HepG2 (cell line): ENCODE results near the gene AQP9. TPM values are rescaled to one million over a fixed set of nuclear protein-coding genes. Genes with fewer than 3 reads are reported as not detected.
"Not testable (repeated sequence)": the region's sequence is repeated elsewhere in the genome, so short reads cannot be mapped to it uniquely, and the experiment has no call there.

Experiments
- ATAC-seq: fragments of 200-7000 bp; cut with Tn5 transposase; 3 replicates; pipeline ENCODE4 v1.9.1; 2020; ENCODE audit warnings: mild to moderate bottlenecking, moderate library complexity
- BruUV-seq: library from RNA; stranded (reverse); fragments of 400-500 nt; replicated peaks from 2 replicates; lab custom pipeline; 2021; lab: Mats Ljungman, UMichigan
- CTCF ChIA-PET: fragments of 300-600 bp; formaldehyde crosslinking; extraction: SDS; loops from one replicate; lab custom pipeline; 2021; ENCODE audit warnings: low total read pairs, inconsistent platforms, low intra/inter-chr PET ratio; lab: Yijun Ruan, JAX
- POLR2A ChIA-PET: fragments of 350-600 bp; sonication (Branson Sonifier 250); formaldehyde crosslinking; loops from one replicate; lab custom pipeline; 2020; ENCODE audit warnings: antibody characterized with exemption, inconsistent platforms; lab: Yijun Ruan, JAX
- DNase-seq: peaks from one replicate; pipeline ENCODE4 v3.0.0-alpha.2; 2015; ENCODE audit warnings: low spot score
- FAIRE-seq: peaks from 3 replicates; lab custom pipeline; 2011; peaks lifted over from hg19 to GRCh38; lab: Jason Lieb, UNC
- H2AFZ ChIP-seq: one replicate; pipeline ENCODE4 v1.6.1; 2011; ENCODE audit warnings: low read length, inconsistent platforms
- H3K27ac ChIP-seq: fragments of 300-600 bp; 3 replicates; pipeline ENCODE4 v1.8.0; 2011; ENCODE audit warnings: mixed run types, mild to moderate bottlenecking, mixed read lengths, low read length, inconsistent platforms; ENCODE audit not compliant: insufficient read depth; ENCODE audit errors: extremely low read length
- H3K27me3 ChIP-seq, 2 experiments: fragments of 200-600 bp in 1 of 2; 2 replicates in 1 of 2; 3 replicates in 1 of 2; pipeline versions ENCODE4 v1.6.0 to v1.8.0; 2011; ENCODE audit warnings: low read length in 2 of 2, mild to moderate bottlenecking in 2 of 2, moderate library complexity in 2 of 2, inconsistent platforms in 1 of 2; ENCODE audit not compliant: insufficient read depth in 2 of 2, control insufficient read depth in 1 of 2
- H3K36me3 ChIP-seq, 2 experiments: fragments of 200-600 bp in 1 of 2; replicated peaks in 1 of 2; 2 replicates in 1 of 2; 3 replicates in 1 of 2; pipeline versions ENCODE4 v1.5.1 to v1.8.0; 2011; ENCODE audit warnings: low read length in 2 of 2, inconsistent platforms in 1 of 2; ENCODE audit not compliant: insufficient read depth in 2 of 2, control insufficient read depth in 1 of 2
- H3K4me1 ChIP-seq: 2 replicates; pipeline ENCODE4 v1.5.1; 2012; ENCODE audit warnings: low read length, inconsistent platforms; ENCODE audit not compliant: insufficient read depth
- H3K4me2 ChIP-seq: 2 replicates; pipeline ENCODE4 v1.6.0; 2011; ENCODE audit warnings: low read depth, low read length, inconsistent platforms
- H3K4me3 ChIP-seq, 3 experiments: fragments of 200-600 bp in 1 of 3; sonication (generic), shearing (Covaris generic) in 1 of 3; replicated peaks in 1 of 3; 2 replicates each; pipeline ENCODE4 v1.5.1; 2011 to 2016; ENCODE audit warnings: low read length in 3 of 3, inconsistent platforms in 2 of 3, low read depth in 2 of 3, mild to moderate bottlenecking in 2 of 3, control low read depth in 1 of 3, mixed read lengths in 1 of 3; ENCODE audit not compliant: insufficient read depth in 1 of 3
- H3K79me2 ChIP-seq: one replicate; pipeline ENCODE4 v1.6.1; 2011; ENCODE audit warnings: low read length, inconsistent platforms; ENCODE audit not compliant: insufficient read depth
- H3K9ac ChIP-seq: 2 replicates; pipeline ENCODE4 v1.6.0; 2011; ENCODE audit warnings: mild to moderate bottlenecking, low read depth, low read length, inconsistent platforms; ENCODE audit not compliant: insufficient read depth
- H3K9me3 ChIP-seq: 2 replicates; pipeline ENCODE4 v1.5.1; 2012; ENCODE audit warnings: mild to moderate bottlenecking, low read length
- H4K20me1 ChIP-seq: 2 replicates; pipeline ENCODE4 v1.6.0; 2011; ENCODE audit warnings: inconsistent platforms, mild to moderate bottlenecking, low read length, moderate library complexity; ENCODE audit not compliant: insufficient read depth
- RAD51 ChIP-seq: fragments of 450-650 bp; IDR thresholded peaks from 2 replicates; pipeline ENCODE4 v1.6.1; 2016; ENCODE audit warnings: borderline replicate concordance
- WGBS: methylation state at CpG from one replicate; pipeline ENCODE4 v1.1.6; 2017; ENCODE audit warnings: low lambda C conversion rate; 5-methylcytosine and 5-hydroxymethylcytosine counted together
- in situ Hi-C: cut with HindIII; loops from 2 replicates; pipeline ENCODE4 v1.10.0; 2017; ENCODE audit warnings: low pct_unique_long_range_greater_than_20kb; ENCODE audit not compliant: extremely low pct_ligation_motif_present
- intact Hi-C: fragments of 100-400 bp; cut with micrococcal nuclease; formaldehyde crosslinking; loops from one replicate; pipeline ENCODE4 v1.10.0; 2022; ENCODE audit not compliant: unreplicated experiment
- polyA plus RNA-seq, 8 experiments: library from polyadenylated mRNA; depleted of rRNA in 3 of 8; stranded (reverse) in 7 of 8; unstranded in 1 of 8; fragments of >200 nt; fragmentation: Illumina TruSeq in 4 of 8; extraction: Trizol in 4 of 8; gene quantifications; 2 replicates each; pipeline versions ENCODE4 v1.2.1 to v1.2.3, GENCODE V29; 2011 to 2016; ENCODE audit warnings: low read depth in 4 of 8, missing spikeins in 1 of 8, mixed read lengths in 1 of 8; ENCODE audit not compliant: insufficient read depth in 1 of 8
- total RNA-seq, 5 experiments: library from RNA; depleted of rRNA; stranded (reverse); fragments of >200 nt; fragmentation: Illumina TruSeq; extraction: Trizol; gene quantifications; 2 replicates each; pipeline ENCODE4 v1.2.3, GENCODE V29; 2016; ENCODE audit warnings: low read depth in 1 of 5

Gene AQP9
- total and polyA plus RNA-seq, 2 of the 13 experiments (the other 11 are each of a cell fraction or from before 2014, with no cell fraction given), result not detected

DNA sequence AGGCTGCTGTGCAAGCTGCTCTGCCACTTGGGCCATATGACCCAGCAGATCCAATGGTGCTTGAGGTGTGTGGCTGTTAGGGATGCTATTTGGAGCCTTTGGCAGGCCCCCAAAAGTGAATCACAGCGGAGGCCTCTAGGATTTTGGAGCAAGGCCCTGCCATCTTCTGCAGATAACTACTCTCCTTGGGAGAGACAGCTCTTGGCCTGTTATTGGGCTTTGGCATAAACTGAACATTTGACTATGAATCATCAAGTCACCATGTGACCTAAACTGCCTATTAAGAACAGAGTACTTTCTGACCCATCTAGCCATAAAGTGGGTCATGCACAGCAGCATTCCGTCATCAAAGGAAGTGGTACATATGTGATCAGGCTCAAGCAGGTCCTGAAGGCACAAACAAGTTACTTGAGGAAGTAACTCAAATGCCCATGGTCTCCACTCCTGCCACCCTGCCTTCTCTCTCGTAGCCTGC, 70.9 kb downstream of the AQP9 start:
- 64% methylated on average over 2 of the region's 3 CpGs for WGBS
- H2AFZ ChIP-seq, H3K36me3 ChIP-seq, H3K27ac ChIP-seq, ATAC-seq, CTCF ChIA-PET, H3K4me1 ChIP-seq, H3K27me3 ChIP-seq, H4K20me1 ChIP-seq, in situ Hi-C loops, DNase-seq, H3K9ac ChIP-seq, BruUV-seq, H3K9me3 ChIP-seq, POLR2A ChIA-PET, FAIRE-seq, intact Hi-C loops, H3K4me3 ChIP-seq, H3K4me2 ChIP-seq, H3K79me2 ChIP-seq: not testable (repeated sequence)

- not testable (repeated sequence) for BruUV-seq, ATAC-seq, H3K4me3 ChIP-seq
Observed at GRCh38 chr15:58210031-58210430, 71.8 kb downstream of the AQP9 start.

More at GRCh38 chr15:58210031-58210430, 71.8 kb downstream of the AQP9 start:
- H4K20me1 ChIP-seq, intact Hi-C loops, POLR2A ChIA-PET, H2AFZ ChIP-seq, H3K36me3 ChIP-seq, FAIRE-seq, H3K9me3 ChIP-seq, H3K9ac ChIP-seq, H3K79me2 ChIP-seq, H3K4me1 ChIP-seq, in situ Hi-C loops, CTCF ChIA-PET, H3K27ac ChIP-seq, DNase-seq, H3K27me3 ChIP-seq, H3K4me2 ChIP-seq: not testable (repeated sequence)
- peak; percentile 65; the same call in 1 of the 2 replicates for TF ChIP-seq RAD51
- WGBS, result 51% methylated on average over 4 of the region's 4 CpGs
